ENCODE results near the gene FILIP1L. TPM values are rescaled to one million over a fixed set of nuclear protein-coding genes. Genes with fewer than 3 reads are reported as not detected.

Gene FILIP1L
- total and polyA plus RNA-seq, 2 of the 8 experiments (the other 6 are each of a cell fraction or from before 2014, with no cell fraction given): 0.06 to 0.09 TPM

DNA sequence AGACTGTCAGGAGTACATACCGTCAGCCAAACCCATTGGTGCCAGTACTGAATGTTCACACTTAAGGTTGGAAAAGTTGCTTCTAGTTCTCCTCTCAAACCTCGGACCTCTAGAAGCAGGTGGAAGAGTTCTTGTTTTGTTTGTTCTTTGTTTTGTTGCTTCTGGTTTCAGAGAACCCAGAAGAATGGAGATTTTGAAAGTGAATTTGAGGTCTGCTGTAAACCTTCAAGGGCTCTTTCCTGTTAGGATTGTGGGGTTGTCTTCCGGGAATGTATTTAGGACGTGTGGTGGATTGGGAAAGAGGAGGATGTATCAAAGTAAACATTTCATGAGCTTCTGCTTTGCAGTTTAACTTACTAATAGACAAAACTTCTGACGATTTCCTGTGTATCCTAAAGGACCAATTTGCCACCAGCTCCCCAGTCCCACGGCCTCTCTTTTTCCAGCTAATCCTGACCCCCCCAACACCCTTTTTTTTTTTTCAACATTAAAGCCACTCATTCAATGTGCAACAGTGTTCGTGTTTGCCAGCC, 50.3 kb downstream of the FILIP1L start (continued):
- TF ChIP-seq, protein P1, sequence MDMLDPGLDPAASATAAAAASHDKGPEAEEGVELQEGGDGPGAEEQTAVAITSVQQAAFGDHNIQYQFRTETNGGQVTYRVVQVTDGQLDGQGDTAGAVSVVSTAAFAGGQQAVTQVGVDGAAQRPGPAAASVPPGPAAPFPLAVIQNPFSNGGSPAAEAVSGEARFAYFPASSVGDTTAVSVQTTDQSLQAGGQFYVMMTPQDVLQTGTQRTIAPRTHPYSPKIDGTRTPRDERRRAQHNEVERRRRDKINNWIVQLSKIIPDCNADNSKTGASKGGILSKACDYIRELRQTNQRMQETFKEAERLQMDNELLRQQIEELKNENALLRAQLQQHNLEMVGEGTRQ (IDR thresholded peaks at IDR 0.05; ENCODE audit: low read length): no peak
- TF ChIP-seq SIX5 (IDR thresholded peaks at IDR 0.05; ENCODE audit: low read depth, low read length) (no peak), POU5F1 (IDR thresholded peaks at IDR 0.05; ENCODE audit: low read depth, low read length) (no peak), TCF12 (IDR thresholded peaks at IDR 0.05; ENCODE audit: low read depth, low read length) (no peak), SP2 (IDR thresholded peaks at IDR 0.05; ENCODE audit: low read length) (no peak), BRCA1 (IDR thresholded peaks at IDR 0.05; ENCODE audit: low read depth, low read length) (no peak), SIRT6 (IDR thresholded peaks at IDR 0.05; ENCODE audit: low read length) (no peak), RBBP5 (IDR thresholded peaks at IDR 0.05; ENCODE audit: borderline replicate concordance, low read depth, low read length) (no peak), SIN3A (conservative IDR thresholded peaks at IDR 0.05 in 1 of 2, IDR thresholded peaks at IDR 0.05 in 1 of 2; ENCODE audit: low read depth in 1 of 2, low read length in 2 of 2) (no peak), CEBPB (IDR thresholded peaks at IDR 0.05; ENCODE audit: low read depth, low read length) (no peak)

Measured in H1 (cell line).